ENCODE measurements around the gene C4orf17.

- no peak for TF ChIP-seq CTCF (conservative IDR thresholded peaks at IDR 0.05)
- no peak for TF ChIP-seq ZFX (IDR thresholded peaks at IDR 0.05)
Observed at GRCh38 chr4:99578714-99579113, 67.9 kb downstream of the C4orf17 start.
